GM18498 (cell line): ENCODE data around the gene NYAP1.
"Not testable (repeated sequence)": the region's sequence is repeated elsewhere in the genome, so short reads cannot be mapped to it uniquely, and the experiment has no call there.

Experiments used
- ATAC-seq: cut with Tn5 transposase; IDR thresholded peaks from one replicate; pipeline ENCODE4 v1.9.1; 2021; ENCODE audit warnings: mild to moderate bottlenecking, moderate library complexity; ENCODE audit not compliant: unreplicated experiment

The NYAP1 gene

GRCh38 chr7:100540073-100540723 is 56.5 kb downstream of the NYAP1 start:
- ATAC-seq = no peak

GRCh38 chr7:100541309-100541708 is 57.6 kb downstream of the NYAP1 start:
- not testable (repeated sequence) for ATAC-seq

DNA sequence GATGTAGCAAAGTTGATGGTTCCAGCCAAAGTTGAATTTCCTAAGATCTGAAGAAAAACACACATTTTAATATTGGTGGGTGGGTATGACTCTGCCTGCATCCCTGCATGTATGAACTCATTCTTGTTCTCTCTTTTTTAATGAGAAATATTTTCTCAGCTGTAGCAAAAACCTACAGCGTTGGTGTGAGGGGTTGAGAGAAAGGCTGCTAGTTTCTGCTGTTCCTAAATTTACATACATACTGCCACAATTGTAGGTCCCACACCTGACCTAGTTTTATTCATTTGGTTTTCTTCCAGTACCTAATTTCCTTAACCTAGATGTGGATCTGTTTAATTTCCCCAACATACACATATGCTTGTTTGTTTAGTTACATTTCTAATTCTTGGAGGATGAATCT is 59.9 kb downstream of the NYAP1 start:
- no peak for ATAC-seq

DNA sequence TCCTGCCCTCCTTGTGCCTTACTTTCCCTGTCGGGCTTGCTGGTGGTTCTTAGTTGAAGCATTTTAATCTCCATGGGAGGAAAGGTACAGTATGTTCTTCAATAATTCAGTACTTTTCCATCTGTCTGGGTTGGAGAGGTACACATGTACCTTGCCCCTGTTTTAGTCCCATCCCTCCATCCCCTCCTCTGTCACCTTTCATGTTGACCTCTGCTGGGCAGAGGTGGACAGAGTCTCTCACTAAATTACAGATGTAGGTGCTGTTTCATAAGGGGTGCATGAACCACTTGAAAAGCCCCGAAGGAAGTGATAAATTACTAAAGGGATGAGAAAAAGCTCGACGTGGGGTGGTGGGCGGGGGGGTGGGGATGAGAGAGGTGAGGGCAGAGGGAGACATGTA is 60.7 kb downstream of the NYAP1 start:
- no peak for ATAC-seq
